Measurements from ENCODE around the gene SYT1.

DNA sequence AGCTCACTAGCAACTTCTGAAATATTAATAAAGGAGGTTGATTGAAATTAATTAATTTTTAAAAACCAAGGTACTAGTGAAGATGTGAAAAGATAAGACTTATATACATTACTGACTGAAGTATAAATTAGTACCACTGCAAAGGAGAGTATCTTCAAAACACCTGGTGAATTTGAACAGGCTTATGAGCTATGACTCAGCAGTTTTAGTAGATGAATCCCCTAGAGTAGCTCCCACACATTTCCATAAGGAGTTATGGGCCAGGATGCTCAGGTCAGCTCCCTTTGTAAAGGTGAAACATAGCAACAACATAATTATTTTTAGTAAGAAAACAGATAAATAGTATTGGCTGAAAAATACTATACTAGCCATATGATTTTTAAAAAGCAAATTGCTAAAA is 218.6 kb downstream of the SYT1 start:
- no peak for TF ChIP-seq ZFP30 (CRISPR knock-in tag; IDR thresholded peaks at IDR 0.05)
- no peak for TF ChIP-seq ZFP3 (CRISPR knock-in tag; IDR thresholded peaks at IDR 0.05)
- TF ChIP-seq CSDC2 (CRISPR knock-in tag; IDR thresholded peaks at IDR 0.05) = no peak

Data from SK-N-SH treated with all-trans-retinoic acid at 6 μM for 48 hours (cell line).